8988T (cell line): ENCODE measurements around the gene PPEF2.

Experiments
- DNase-seq: peaks from one replicate; pipeline ENCODE4 v3.0.0; 2011

PPEF2 gene

GRCh38 chr4:75822416-75822815, 79.8 kb downstream of the PPEF2 start:
- DNase-seq = no peak

GRCh38 chr4:75821966-75822365, 80.3 kb downstream of the PPEF2 start:
- no peak for DNase-seq

- no peak for DNase-seq
These were observed 81.0 kb downstream of the PPEF2 start for GRCh38 chr4:75821216-75821615.

- DNase-seq = no peak
These were observed 81.6 kb downstream of the PPEF2 start for GRCh38 chr4:75820676-75821075.

- no peak for DNase-seq
These were observed 82.1 kb downstream of the PPEF2 start for GRCh38 chr4:75820197-75820596.

GRCh38 chr4:75819121-75819520, 83.1 kb downstream of the PPEF2 start:
- no peak for DNase-seq

GRCh38 chr4:75817901-75818300, 84.4 kb downstream of the PPEF2 start:
- no peak for DNase-seq
